CD4-positive, alpha-beta T cell treated with Interleukin-12 subunit alpha and Interleukin-12 subunit beta, for 1 hour (primary cell): ENCODE measurements around the gene MPHOSPH6.
A peak's percentile ranks its signal among the peaks of the same experiment; 100 is the strongest.
"Not testable (repeated sequence)": the region's sequence is repeated elsewhere in the genome, so short reads cannot be mapped to it uniquely, and the experiment has no call there.

Experiments used
- DNase-seq: peaks from one replicate; pipeline ENCODE4 v3.0.0-alpha.2; 2020

MPHOSPH6 gene, protein sequence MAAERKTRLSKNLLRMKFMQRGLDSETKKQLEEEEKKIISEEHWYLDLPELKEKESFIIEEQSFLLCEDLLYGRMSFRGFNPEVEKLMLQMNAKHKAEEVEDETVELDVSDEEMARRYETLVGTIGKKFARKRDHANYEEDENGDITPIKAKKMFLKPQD

DNA sequence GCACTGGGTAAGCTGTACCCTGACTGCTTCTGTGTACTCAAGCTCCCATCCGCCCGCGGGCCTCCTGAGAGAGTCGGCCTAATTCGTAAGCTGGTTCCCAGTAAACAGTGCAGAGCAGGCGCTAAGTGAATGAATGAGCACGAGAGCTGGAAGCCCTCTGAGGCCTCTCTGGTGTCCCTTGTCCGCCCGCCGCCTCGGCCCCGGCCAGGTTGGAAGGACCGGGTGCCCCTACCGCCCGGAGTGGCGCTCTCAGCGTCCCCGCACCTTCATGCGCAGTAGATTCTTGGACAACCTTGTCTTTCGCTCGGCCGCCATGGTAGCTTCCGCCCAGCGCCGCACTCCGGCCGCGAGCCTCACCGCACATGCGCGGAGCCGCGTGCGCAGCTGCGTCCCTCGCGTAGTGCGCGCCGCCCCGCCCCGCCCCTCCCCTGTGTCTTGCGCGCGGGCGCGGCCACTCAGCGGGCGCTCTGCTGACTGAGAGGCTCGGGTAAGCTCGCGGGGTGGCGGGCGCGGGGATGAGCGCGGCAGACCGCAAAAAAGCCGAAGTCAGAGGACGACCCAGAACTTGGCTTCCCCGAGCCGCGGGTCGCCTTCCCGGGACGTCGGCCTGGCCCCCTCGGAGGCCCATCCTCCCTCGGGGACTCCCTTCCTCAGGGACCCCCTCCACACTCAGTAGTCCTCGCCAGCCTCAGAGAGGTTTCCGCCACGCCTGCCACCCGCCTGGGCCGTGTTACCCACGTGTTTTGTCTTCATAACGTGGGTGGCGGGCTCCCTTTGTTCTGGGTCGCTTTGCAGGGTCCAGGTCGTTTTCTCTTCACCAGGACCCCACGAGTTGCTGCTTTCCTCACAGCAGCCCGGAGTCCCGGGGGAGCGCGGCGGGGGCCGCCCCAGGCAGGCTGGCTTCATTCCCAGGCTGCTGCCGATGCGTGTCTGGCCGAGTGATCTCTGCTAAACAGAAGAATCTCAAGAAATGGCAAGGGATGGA lies at the start of gene MPHOSPH6:
MPHOSPH6 (minus strand) TSS at position 364 of the 985 bp plus-strand sequence; CDS start at position 315, 49 bp downstream.
- DNase-seq = peak; percentile 91

DNA sequence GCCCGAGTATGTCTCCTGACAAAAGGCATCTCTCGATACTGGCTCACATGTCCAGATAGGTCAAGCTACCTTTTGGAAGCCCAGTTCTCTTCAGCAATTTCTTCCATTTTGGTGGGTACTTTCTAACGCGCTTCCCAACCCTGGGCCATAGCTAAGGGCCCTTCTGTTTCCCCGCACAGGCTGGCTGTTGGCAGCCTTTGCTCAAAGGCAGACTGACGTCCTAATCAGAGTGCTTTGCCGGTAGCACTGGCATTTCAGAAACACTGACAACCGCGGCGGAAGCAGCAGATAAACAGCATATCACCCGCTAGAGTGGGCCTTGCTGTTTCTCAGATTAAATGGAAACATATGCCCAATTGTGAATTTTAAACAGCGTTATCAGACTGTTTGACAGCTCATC lies 49.3 kb upstream of the MPHOSPH6 start:
- no peak for DNase-seq

- DNase-seq = not testable (repeated sequence)
Observed at GRCh38 chr16:82209314-82209713, 39.3 kb upstream of the MPHOSPH6 start.

DNA sequence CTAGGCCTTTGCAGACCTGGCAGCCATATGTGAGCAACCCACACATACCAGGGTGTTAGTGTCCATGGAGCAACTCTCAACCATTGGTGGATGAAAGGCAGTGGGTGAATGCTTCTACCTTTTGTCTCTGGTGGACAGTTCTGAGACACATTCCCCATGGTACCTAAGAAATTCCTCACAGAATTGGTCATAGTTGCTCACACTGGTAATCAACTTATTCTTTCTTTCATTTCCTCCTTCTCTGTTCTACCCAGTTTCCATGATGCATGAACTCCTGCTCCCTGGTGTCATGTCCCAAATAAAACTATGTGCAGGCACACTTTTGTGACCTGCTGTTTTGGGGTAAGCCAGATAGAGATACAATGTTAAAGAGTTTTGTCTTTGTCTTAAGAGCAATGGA lies 33.2 kb upstream of the MPHOSPH6 start:
- no peak for DNase-seq

GRCh38 chr16:82201926-82202325 lies 31.9 kb upstream of the MPHOSPH6 start:
- no peak for DNase-seq

DNA sequence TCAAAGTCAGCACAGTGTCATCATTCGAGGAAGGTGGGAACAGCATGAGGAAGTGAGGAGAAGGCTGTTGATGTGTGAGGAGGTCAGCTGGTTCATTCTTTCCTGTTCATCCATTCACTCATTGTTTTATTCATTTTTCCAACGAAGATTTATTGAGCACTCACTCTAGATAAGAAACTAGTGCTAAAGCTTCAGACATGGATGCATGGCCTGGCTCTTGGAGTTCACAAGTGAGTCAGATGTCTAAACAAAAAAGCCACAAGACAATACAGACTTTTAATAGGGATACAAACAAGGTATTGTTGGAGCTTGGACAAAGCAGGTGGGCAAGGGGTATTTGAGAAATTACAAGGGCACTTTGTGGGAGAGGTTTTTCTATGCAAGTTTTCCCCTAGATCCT lies 31.3 kb upstream of the MPHOSPH6 start:
- DNase-seq = no peak

GRCh38 chr16:82199209-82199608 lies 29.2 kb upstream of the MPHOSPH6 start:
- DNase-seq = no peak

- DNase-seq = no peak
Observed at GRCh38 chr16:82197540-82198240, 27.7 kb upstream of the MPHOSPH6 start.

GRCh38 chr16:82195917-82196494 lies 26.0 kb upstream of the MPHOSPH6 start:
- DNase-seq = no peak

DNA sequence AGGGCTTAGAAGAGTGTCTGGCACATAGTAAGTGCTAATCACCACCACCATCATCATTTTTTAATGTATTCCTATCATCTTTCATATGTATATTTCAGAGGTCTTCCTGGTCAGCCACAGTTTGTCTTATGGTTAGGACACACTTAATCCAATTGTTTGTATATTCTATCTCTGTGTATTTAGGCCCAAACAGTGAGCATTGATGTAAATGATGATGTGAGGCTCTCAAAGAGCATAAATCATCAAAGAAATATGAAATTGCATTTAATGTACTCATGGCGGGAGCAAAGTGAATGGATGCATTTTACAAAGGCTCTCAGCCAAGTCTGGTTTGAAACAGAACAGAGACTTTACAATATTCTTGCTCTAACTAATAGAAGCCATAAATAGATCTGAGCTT lies 24.1 kb upstream of the MPHOSPH6 start:
- DNase-seq = no peak

GRCh38 chr16:82192665-82193064 lies 22.6 kb upstream of the MPHOSPH6 start:
- peak; percentile 15 for DNase-seq

DNA sequence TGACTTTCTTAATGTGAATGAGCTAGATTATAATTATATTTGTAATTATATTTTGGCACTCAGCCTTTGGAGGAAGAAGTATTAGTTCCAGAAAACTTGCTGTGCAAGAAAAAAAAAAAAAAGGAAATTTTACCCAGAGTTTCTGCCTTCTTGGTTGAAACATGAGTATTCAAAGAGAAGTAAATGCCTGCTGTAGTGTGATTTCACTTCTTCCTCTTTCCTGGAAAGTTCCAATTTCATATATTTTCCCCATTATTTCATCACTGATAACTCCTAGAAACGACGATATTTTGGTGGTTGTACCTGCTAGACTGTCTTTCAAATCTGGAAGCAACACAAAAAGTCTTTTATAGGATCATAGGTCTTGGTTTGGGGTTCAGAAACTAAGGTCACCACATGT lies 20.4 kb upstream of the MPHOSPH6 start:
- DNase-seq = no peak

- no peak for DNase-seq
Observed at GRCh38 chr16:82187829-82188228, 17.8 kb upstream of the MPHOSPH6 start.

GRCh38 chr16:82185012-82185411 lies 15.0 kb upstream of the MPHOSPH6 start:
- no peak for DNase-seq

GRCh38 chr16:82184213-82184612 lies 14.2 kb upstream of the MPHOSPH6 start:
- DNase-seq = no peak

- no peak for DNase-seq
Observed at GRCh38 chr16:82183004-82183397, 13.0 kb upstream of the MPHOSPH6 start.

DNA sequence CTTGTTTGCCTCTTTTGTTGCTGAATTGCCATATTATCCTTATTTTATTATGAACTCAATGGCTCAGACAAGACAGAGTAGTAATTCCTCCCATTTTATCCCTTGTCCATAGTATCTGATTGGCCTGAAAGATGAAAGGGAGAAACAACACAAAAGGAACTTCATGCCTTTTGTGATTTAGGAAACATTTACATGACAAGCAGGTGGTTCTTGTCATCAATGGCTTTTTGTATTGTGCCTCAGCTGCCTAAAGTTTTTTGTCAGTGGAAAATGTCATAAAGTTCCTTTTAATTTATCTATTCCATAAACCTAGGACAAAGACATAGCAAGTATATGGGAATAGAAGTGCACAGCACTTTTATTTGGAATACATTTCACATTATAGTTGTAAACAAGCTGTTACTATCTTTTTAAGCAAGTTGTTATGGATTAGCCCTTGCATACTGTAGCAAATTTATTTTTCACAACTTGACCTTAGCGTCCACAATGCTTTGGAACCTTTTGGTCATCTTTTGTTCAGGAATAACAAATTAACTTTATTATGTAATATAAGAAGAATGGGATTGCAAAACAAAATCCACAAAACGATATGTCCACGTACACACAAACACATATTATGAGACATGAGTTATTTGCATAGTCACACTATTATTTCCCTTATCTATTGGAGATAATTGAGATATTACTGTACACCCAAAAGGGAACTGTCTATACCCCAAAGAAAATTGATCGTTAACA lies 12.4 kb upstream of the MPHOSPH6 start:
- DNase-seq = no peak

DNA sequence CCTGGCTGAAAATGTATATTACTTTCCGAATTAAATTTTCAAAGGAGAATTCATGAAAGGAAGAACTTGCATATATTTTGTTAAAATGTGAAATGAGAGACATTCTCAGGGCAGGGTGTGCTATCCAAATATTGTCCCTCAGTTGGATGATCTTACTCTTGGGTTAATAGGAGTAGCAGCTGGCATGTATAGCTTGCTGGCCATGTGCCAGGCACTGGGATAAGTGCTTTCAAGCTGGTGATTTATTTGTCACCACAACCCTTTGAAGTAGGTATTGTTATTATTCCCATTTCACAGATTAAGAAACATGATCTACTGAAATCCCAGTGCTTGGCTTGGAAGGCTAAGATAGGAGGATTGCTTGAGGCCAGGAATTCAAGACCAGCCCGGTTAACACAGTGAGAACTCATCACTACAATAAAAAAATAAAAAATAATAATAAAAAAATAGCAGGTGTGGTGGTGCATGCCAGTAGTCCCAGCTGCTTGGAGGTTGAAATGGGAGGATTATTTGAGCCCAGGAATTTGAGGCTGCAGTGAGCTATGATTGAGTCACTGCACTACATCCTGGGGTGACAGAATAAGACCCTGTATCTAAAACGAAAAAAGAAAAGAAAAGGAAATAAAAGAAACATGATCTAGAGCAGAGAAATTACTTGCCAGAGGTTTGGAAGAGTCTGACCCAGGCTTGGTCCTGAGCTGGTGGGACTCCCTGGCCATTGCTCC lies 11.6 kb upstream of the MPHOSPH6 start:
- DNase-seq = no peak

DNA sequence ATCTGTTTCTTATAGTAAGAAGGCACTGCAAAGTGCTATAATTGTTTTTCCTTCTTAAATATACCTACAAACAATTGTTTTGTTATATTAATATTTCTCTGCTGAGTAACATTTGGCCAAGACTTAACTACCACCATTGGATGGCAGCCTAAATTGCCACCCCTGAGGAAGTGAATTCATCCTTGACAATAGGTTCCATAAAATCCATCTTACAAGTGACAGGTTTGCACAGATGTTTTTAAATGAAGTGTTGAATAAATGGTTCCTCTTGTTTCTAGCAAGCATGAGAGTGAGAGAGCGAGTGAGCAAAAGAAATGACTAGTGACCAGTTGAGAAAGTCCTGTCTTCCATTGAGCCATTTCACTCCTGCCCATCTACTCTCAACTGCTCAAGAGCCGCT lies 8.3 kb upstream of the MPHOSPH6 start:
- DNase-seq = no peak

DNA sequence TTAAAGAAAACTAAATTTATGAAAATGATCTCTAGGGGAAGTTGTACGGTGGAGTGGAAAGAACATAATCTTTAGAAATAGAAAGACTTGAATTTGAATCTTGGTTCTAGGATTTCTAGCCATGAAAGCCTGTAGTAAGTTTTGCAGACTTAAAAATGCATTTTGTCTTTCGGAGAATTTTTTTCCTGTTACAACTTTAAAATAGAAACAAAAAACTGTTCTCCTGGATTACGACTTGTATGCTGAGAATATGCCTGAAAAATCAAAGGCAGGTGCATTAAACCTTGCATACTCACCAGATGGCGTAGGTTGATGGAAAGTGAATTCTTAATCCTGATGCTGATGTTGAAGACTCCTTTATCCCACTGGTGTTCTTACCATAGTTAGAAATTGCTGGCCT lies 7.5 kb upstream of the MPHOSPH6 start:
- DNase-seq = no peak

DNA sequence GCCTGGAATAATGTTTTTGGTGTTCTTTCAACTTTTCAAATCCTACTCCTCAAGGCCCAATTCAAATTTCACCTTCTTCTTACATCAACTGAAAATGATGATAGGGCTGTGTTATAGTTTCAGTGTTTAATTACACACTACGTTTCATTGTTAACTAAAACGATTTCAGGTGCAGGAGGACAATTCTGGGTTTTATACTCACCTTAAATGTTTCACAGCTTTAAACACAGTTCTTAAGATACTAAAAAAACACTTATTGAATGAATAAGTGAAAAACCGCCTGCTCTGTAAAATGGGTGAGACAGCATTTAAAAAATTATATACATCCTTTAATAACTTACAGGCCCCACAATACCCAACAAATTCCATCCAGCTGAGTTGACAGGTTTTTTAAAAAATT lies 6.2 kb upstream of the MPHOSPH6 start:
- DNase-seq = no peak

DNA sequence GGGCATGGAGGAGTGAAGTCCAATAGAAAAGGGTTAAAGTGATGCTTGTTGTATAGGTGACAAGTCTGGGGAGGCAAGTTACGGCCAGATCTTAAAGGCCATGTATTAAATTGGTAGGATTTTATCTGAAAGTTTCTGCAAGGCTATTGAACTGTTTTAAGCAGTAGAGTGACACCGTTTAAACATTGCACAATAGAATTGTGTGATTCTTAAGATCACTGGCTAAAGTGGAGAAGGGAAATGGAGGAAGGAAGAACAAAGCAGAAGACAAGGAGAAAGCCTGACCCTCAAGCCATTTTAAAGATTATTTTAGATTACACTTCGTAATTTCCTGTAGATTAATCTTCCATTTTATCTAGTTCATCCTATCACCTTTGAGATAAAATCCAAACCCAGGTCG lies 5.6 kb upstream of the MPHOSPH6 start:
- DNase-seq = no peak
